Inflammatory macrophage (primary cell): ENCODE measurements around the gene SHROOM3.

ENCODE experiments used
- DNase-seq, 2 donors: peaks; one replicate each; pipeline ENCODE4 v3.0.0-alpha.2; 2020 to 2022

SHROOM3 gene

GRCh38 chr4:76665721-76666120 lies 230.7 kb downstream of the SHROOM3 start:
- no peak for DNase-seq

GRCh38 chr4:76666944-76667532 lies 232.0 kb downstream of the SHROOM3 start:
- no peak for DNase-seq

- DNase-seq: no peak
These were observed 235.6 kb downstream of the SHROOM3 start for GRCh38 chr4:76670631-76671030.

GRCh38 chr4:76673362-76673761 lies 238.3 kb downstream of the SHROOM3 start:
- DNase-seq: no peak

- no peak for DNase-seq
These were observed 240.0 kb downstream of the SHROOM3 start for GRCh38 chr4:76674983-76675382.

- no peak for DNase-seq
These were observed 242.7 kb downstream of the SHROOM3 start for GRCh38 chr4:76677571-76678326.

GRCh38 chr4:76679691-76680090 lies 244.7 kb downstream of the SHROOM3 start:
- DNase-seq: no peak

- DNase-seq: no peak
These were observed 245.9 kb downstream of the SHROOM3 start for GRCh38 chr4:76680952-76681351.

GRCh38 chr4:76681996-76682395 lies 247.0 kb downstream of the SHROOM3 start:
- no peak for DNase-seq

- DNase-seq: no peak
These were observed 248.1 kb downstream of the SHROOM3 start for GRCh38 chr4:76683144-76683543.

GRCh38 chr4:76687746-76688448 lies 252.9 kb downstream of the SHROOM3 start:
- DNase-seq: no peak

- DNase-seq: no peak
These were observed 253.7 kb downstream of the SHROOM3 start for GRCh38 chr4:76688619-76689144.

GRCh38 chr4:76689145-76689817 lies 254.3 kb downstream of the SHROOM3 start:
- DNase-seq: no peak

GRCh38 chr4:76690011-76690905 lies 255.2 kb downstream of the SHROOM3 start:
- DNase-seq: no peak

GRCh38 chr4:76690906-76691275 lies 255.9 kb downstream of the SHROOM3 start:
- no peak for DNase-seq

GRCh38 chr4:76691807-76692582 lies 257.0 kb downstream of the SHROOM3 start:
- DNase-seq: no peak

- DNase-seq: no peak
These were observed 257.7 kb downstream of the SHROOM3 start for GRCh38 chr4:76692761-76693160.

- no peak for DNase-seq
These were observed 259.0 kb downstream of the SHROOM3 start for GRCh38 chr4:76694056-76694455.

GRCh38 chr4:76696109-76696508 lies 261.1 kb downstream of the SHROOM3 start:
- DNase-seq: no peak

GRCh38 chr4:76697129-76697803 lies 262.2 kb downstream of the SHROOM3 start:
- no peak for DNase-seq

GRCh38 chr4:76698141-76698540 lies 263.1 kb downstream of the SHROOM3 start:
- no peak for DNase-seq
